ENCODE measurements around the gene VAC14.

DNA sequence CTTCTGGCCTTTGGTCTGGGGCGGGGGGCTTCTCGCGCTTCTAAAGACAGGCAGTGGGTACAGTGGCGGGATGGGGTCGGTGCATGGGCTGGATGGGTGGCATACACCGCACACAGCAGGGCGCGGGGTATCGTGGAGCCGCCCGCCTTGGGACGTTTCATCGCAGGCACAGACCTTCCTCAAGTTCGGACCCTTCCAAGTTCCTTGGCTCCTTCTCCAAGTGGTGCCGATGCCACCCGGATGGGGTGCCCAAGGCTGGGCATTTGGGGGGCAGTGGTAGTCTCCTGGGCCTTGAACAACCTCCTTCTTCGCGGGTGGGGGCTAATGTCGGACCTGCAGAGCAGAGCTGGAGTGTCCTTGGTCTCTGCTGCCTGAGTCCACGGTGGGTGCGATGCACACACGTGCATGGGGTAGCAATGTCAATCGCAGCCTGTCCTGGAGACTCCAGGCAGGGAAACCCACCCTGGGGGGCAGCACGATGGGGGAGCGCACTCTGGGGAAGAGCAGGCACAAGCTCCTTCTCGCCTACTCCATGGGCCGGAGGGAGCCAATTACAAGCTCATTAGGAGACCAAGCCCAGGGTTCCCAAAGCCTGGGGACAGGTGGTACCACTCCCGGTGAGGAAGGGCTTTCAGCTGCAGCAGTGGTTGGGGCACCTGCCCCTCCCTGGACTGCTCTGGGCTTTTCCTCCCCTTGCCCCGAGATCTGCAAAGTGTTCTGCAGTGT is 114.4 kb downstream of the VAC14 start:
- TF ChIP-seq, protein P1, sequence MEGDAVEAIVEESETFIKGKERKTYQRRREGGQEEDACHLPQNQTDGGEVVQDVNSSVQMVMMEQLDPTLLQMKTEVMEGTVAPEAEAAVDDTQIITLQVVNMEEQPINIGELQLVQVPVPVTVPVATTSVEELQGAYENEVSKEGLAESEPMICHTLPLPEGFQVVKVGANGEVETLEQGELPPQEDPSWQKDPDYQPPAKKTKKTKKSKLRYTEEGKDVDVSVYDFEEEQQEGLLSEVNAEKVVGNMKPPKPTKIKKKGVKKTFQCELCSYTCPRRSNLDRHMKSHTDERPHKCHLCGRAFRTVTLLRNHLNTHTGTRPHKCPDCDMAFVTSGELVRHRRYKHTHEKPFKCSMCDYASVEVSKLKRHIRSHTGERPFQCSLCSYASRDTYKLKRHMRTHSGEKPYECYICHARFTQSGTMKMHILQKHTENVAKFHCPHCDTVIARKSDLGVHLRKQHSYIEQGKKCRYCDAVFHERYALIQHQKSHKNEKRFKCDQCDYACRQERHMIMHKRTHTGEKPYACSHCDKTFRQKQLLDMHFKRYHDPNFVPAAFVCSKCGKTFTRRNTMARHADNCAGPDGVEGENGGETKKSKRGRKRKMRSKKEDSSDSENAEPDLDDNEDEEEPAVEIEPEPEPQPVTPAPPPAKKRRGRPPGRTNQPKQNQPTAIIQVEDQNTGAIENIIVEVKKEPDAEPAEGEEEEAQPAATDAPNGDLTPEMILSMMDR (conservative IDR thresholded peaks at IDR 0.05; ENCODE audit: low read length) = no peak
- no peak for TF ChIP-seq EZH2phosphoT487 (IDR thresholded peaks at IDR 0.05; ENCODE audit: borderline replicate concordance)
